ENCODE measurements around the gene GLIPR1.

DNA sequence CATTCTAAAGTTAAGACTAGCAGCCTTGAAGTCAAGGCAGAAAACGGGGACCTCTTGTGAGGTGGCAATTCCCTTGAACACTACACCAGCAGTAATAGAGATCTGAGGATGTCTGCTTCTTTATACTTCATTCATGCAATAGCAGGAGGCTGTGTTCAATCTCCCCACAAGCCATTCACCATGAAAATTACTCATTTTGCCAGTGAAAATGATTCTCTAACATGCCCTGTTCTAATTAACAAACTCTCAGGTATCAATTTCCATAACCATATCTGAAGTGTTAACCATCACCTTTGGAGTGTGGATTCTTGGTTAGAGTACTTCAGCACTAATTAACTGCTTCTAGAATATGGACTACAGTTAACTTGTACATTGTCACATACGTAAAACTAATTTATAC, 3.4 kb upstream of the GLIPR1 start:
- TF ChIP-seq POLR2A (IDR thresholded peaks at IDR 0.05): no peak
- TF ChIP-seq, protein P1, sequence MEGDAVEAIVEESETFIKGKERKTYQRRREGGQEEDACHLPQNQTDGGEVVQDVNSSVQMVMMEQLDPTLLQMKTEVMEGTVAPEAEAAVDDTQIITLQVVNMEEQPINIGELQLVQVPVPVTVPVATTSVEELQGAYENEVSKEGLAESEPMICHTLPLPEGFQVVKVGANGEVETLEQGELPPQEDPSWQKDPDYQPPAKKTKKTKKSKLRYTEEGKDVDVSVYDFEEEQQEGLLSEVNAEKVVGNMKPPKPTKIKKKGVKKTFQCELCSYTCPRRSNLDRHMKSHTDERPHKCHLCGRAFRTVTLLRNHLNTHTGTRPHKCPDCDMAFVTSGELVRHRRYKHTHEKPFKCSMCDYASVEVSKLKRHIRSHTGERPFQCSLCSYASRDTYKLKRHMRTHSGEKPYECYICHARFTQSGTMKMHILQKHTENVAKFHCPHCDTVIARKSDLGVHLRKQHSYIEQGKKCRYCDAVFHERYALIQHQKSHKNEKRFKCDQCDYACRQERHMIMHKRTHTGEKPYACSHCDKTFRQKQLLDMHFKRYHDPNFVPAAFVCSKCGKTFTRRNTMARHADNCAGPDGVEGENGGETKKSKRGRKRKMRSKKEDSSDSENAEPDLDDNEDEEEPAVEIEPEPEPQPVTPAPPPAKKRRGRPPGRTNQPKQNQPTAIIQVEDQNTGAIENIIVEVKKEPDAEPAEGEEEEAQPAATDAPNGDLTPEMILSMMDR (IDR thresholded peaks at IDR 0.05): no peak
